Tibial nerve (tissue), 4 donors: ENCODE data around the gene CFAP92. TPM values are rescaled to one million over a fixed set of nuclear protein-coding genes. Genes with fewer than 3 reads are reported as not detected.

Experiments
- DNase-seq, 2 donors: peaks; one replicate each; pipeline ENCODE4 v3.0.0-alpha.2; 2019; ENCODE audit warnings: low spot score in 2 of 2
- H3K27ac ChIP-seq, 4 donors: fragments of 200-600 bp; sonication (generic) in 3 of 4; one replicate each; pipeline ENCODE4 v1.5.1; 2017 to 2019; ENCODE audit warnings: mild to moderate bottlenecking in 1 of 4
- H3K27me3 ChIP-seq, 2 donors: fragments of 200-600 bp; sonication (generic) in 1 of 2; one replicate each; pipeline versions ENCODE4 v1.5.1 to v1.6.0; 2017 to 2019
- H3K36me3 ChIP-seq, 3 donors: fragments of 200-600 bp; sonication (generic); one replicate each; pipeline ENCODE4 v1.5.1; 2018 to 2019
- H3K4me1 ChIP-seq, 4 donors: fragments of 200-600 bp; sonication (generic) in 3 of 4; one replicate each; pipeline ENCODE4 v1.5.1; 2017 to 2019
- H3K4me3 ChIP-seq, 4 donors: fragments of 200-600 bp; sonication (generic) in 3 of 4; one replicate each; pipeline ENCODE4 v1.5.1; 2017 to 2019; ENCODE audit warnings: mild to moderate bottlenecking in 1 of 4, moderate library complexity in 1 of 4
- H3K9me3 ChIP-seq, 4 donors: fragments of 200-600 bp; sonication (generic) in 3 of 4; one replicate each; pipeline ENCODE4 v1.5.1; 2017 to 2019
- EP300 ChIP-seq, 2 donors: sonication (generic); formaldehyde crosslinking; IDR thresholded peaks; one replicate each; pipeline ENCODE4 v1.6.1; 2017; ENCODE audit warnings: antibody characterized with exemption in 2 of 2, mild to moderate bottlenecking in 1 of 2
- POLR2A ChIP-seq, 2 donors: fragments of 450-650 bp; IDR thresholded peaks; one replicate each; pipeline ENCODE4 v1.6.1; 2017; ENCODE audit warnings: antibody characterized with exemption in 2 of 2, mild to moderate bottlenecking in 2 of 2, moderate library complexity in 2 of 2
- WGBS, 2 donors: methylation state at CpG; one replicate each; pipeline ENCODE4 v1.1.5; 2018; 5-methylcytosine and 5-hydroxymethylcytosine counted together
- total RNA-seq, 4 donors: library from RNA; depleted of rRNA; stranded (reverse); fragments of >200 nt; gene quantifications; one replicate each; pipeline ENCODE4 v1.1.0, GENCODE V29; 2016
- TF ChIP-seq, protein P1 (sequence below), 5 experiments: fragments of 200-600 bp in 3 of 5; fragments of 450-650 bp in 2 of 5; sonication (generic) in 3 of 5; IDR thresholded peaks; one replicate each; pipeline ENCODE4 v1.5.1; 2016 to 2019; ENCODE audit warnings: antibody characterized with exemption in 5 of 5, mild to moderate bottlenecking in 3 of 5, moderate library complexity in 2 of 5

The CFAP92 gene
- total RNA-seq, 4 donors from 2014 or later, result 0.22 to 0.78 (median 0.63) TPM; not detected in 1

DNA sequence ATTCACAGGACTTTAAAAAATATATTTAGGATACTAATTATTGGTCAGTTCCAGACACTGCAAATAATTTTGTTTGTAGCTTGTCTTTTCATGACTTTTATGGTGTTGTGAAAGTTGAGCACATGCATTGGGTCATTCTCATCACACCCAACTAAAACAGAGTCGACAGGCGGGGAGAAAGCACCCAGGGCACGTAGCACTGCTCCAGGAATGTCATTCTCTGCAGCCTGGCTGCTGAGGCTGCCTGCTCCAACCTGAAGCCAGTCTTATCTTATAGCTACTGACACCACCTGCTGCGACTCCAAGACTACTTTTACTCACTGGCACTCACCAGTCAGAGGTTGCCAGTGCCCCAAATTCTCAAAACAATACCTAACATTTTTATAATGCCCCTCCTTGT, 57.5 kb downstream of the CFAP92 start:
- no peak for TF ChIP-seq EP300 (IDR thresholded peaks at IDR 0.05)
- no peak for TF ChIP-seq POLR2A (IDR thresholded peaks at IDR 0.05)
- TF ChIP-seq, protein P1, sequence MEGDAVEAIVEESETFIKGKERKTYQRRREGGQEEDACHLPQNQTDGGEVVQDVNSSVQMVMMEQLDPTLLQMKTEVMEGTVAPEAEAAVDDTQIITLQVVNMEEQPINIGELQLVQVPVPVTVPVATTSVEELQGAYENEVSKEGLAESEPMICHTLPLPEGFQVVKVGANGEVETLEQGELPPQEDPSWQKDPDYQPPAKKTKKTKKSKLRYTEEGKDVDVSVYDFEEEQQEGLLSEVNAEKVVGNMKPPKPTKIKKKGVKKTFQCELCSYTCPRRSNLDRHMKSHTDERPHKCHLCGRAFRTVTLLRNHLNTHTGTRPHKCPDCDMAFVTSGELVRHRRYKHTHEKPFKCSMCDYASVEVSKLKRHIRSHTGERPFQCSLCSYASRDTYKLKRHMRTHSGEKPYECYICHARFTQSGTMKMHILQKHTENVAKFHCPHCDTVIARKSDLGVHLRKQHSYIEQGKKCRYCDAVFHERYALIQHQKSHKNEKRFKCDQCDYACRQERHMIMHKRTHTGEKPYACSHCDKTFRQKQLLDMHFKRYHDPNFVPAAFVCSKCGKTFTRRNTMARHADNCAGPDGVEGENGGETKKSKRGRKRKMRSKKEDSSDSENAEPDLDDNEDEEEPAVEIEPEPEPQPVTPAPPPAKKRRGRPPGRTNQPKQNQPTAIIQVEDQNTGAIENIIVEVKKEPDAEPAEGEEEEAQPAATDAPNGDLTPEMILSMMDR (IDR thresholded peaks at IDR 0.05), result no peak
- Histone ChIP-seq H3K27me3 (peaks cover 0 to 4% of the 10 kb centered on the region in 2 donors), H3K27ac (no peak overlapping the region), H3K9me3 (no peaks in the 10 kb centered on the region), H3K4me1 (no peaks in the 10 kb centered on the region), H3K4me3 (no peak overlapping the region), H3K36me3 (no peaks in the 10 kb centered on the region)
- DNase-seq, result no peak
- 66 to 68% methylated on average over 4 of the region's 4 CpGs for WGBS, 2 donors

DNA sequence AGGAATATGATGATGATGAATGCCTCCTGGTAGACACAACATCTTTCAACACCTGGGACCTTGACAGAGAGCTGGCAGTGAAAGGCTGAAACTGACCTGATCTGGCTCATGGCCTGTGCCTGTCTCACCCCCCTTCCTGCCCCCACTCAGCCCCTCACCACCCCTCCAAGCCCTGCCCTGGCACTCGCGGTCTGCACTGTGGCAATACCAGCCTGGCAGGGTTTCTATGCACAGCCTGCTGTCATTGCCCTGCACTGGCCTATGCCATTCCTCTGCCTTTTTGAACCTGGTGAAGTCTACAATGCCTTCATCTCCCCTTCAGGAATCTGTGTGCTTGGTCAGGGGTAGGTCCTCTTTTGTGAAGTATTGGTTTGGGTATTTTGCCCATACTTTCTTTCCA, 58.0 kb downstream of the CFAP92 start:
- 80 to 89% methylated on average over 2 of the region's 2 CpGs for WGBS, 2 donors
- Histone ChIP-seq H3K4me1 (no peaks in the 10 kb centered on the region), H3K36me3 (no peaks in the 10 kb centered on the region), H3K4me3 (no peak overlapping the region), H3K27ac (no peak overlapping the region), H3K27me3 (peaks cover 0 to 4% of the 10 kb centered on the region in 2 donors), H3K9me3 (no peaks in the 10 kb centered on the region)
- TF ChIP-seq POLR2A (IDR thresholded peaks at IDR 0.05) (no peak), EP300 (IDR thresholded peaks at IDR 0.05) (no peak)
- TF ChIP-seq, protein P1 (IDR thresholded peaks at IDR 0.05), result no peak
- DNase-seq, result no peak

DNA sequence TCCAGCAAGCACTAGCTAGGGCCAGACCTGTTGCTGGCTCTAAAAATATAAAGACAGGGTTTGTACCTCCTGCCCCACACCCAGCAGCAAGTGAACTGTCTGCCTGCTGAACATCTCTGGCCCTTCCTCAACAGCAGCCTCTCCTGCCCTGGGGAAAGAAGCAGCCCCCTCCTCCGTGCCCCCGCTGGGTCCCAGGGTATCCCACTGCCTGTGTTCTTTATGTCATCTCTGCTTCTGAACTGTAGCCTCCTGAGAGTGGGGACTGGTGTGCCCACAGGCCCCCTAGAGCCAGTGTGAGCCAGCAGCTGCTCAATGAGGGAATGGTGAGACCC, 60.0 kb downstream of the CFAP92 start:
- H3K27me3 ChIP-seq, result peaks cover 0 to 4% of the 10 kb centered on the region in 2 donors
- no peak overlapping the region for H3K4me3 ChIP-seq
- H3K27ac ChIP-seq, result no peak overlapping the region
- peaks cover 0 to 3% (median 0%) of the 10 kb centered on the region in 4 donors for H3K9me3 ChIP-seq
- TF ChIP-seq, protein P1 (IDR thresholded peaks at IDR 0.05), result no peak
- TF ChIP-seq EP300 (IDR thresholded peaks at IDR 0.05) (no peak), POLR2A (IDR thresholded peaks at IDR 0.05) (no peak)
- no peaks in the 10 kb centered on the region for H3K4me1 ChIP-seq
- 84 to 95% methylated on average over 2 of the region's 2 CpGs for WGBS, 2 donors
- H3K36me3 ChIP-seq, result no peaks in the 10 kb centered on the region
- no peak for DNase-seq

DNA sequence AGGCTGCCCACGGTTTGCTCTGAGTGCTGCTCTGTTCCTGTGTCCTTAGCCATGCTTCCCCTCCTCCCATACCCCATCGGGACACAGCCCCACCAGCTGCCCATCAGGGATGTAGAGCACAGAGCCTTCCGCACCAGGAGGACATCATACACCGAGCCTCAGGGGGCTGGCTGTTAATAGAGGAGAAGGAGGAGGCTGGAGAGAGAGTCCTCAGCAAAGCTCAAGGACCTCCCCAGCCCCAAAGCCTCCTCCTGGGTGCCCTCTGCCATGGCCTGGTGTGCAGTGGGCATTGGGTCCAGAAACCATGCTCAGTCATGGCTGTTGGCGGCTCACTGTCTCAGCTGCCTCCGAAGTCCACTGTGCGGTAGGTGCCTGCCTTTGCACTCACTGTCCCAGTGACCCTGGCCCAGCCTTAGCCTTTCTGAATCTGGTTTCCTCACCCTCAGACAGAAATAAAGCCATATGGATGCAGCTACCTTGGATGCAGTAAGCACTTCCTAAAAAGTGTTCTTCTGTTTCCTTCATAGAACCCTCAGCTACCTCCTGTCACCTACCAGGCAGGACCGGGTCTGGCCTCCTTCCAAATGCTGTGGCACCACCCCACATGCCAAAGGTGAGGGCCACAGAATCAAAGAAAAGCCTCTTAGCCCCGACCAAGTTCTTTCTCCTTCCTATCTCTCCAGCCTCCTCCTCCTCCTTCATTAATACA, 60.5 kb downstream of the CFAP92 start:
- Histone ChIP-seq H3K36me3 (no peaks in the 10 kb centered on the region), H3K4me1 (no peaks in the 10 kb centered on the region), H3K9me3 (peaks cover 0 to 3% (median 0%) of the 10 kb centered on the region in 4 donors), H3K27ac (no peak overlapping the region), H3K27me3 (peaks cover 0 to 4% of the 10 kb centered on the region in 2 donors), H3K4me3 (no peak overlapping the region)
- DNase-seq, result no peak
- TF ChIP-seq, protein P1 (IDR thresholded peaks at IDR 0.05), result no peak
- no peak for TF ChIP-seq POLR2A (IDR thresholded peaks at IDR 0.05)
- TF ChIP-seq EP300 (IDR thresholded peaks at IDR 0.05), result no peak
- 75 to 78% methylated on average over 8 to 9 of the region's 9 CpGs for WGBS, 2 donors

DNA sequence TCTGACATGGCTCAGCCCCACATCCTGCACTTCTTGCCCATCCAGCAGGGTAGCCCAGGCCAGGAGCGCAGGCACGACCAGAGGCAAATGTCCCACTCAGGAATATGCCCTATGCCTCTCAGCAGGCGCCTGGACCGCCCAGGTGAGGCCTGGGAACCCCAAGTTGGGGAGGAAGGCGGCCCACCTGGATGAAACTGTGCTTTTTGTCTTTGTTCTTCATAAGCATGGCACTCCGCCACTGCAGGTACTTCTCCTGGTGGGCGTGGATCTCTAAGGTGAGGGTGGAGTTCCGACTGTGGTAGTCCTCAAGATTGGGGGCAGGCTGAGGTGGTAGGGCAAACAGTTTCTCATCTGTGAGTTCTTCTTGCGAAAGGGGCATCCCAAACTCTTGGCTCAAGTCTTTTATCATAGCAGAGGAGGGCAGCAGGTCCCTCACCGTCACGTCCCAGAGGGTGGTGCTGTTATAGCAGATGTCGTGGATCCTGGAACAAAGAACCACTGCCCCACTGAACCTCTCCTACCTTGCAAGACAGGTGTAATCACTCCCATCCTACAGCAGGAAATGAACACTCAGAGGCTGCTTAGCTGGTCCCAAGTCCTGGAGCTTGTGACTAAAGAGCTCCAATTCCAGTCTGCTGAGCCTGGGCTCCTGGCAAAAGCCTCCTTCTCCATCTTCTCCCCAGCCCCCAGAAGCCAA, 61.2 kb downstream of the CFAP92 start:
- peaks cover 0 to 4% of the 10 kb centered on the region in 2 donors for H3K27me3 ChIP-seq
- DNase-seq, result no peak
- WGBS, 2 donors, result 81 to 82% methylated on average over 12 of the region's 12 CpGs
- peaks cover 0 to 3% (median 0%) of the 10 kb centered on the region in 4 donors for H3K9me3 ChIP-seq
- no peaks in the 10 kb centered on the region for H3K4me1 ChIP-seq
- TF ChIP-seq EP300 (IDR thresholded peaks at IDR 0.05) (no peak), POLR2A (IDR thresholded peaks at IDR 0.05) (no peak)
- TF ChIP-seq, protein P1 (IDR thresholded peaks at IDR 0.05), result no peak
- H3K4me3 ChIP-seq, result no peak overlapping the region
- no peak overlapping the region for H3K27ac ChIP-seq
- no peaks in the 10 kb centered on the region for H3K36me3 ChIP-seq
